Left kidney (tissue), 2 donors: ENCODE measurements around the gene COPA. TPM values are rescaled to one million over a fixed set of nuclear protein-coding genes. Genes with fewer than 3 reads are reported as not detected.
"Not testable (repeated sequence)": the region's sequence is repeated elsewhere in the genome, so short reads cannot be mapped to it uniquely, and the experiment has no call there.

Experiments
- DNase-seq: peaks from one replicate; pipeline ENCODE4 v3.0.0-alpha.2; 2013
- polyA plus RNA-seq: library from polyadenylated mRNA; unstranded; fragments of 120-200 nt; gene quantifications from one replicate; pipeline ENCODE4 v1.2.1, GENCODE V29; 2013; ENCODE audit not compliant: insufficient read length

COPA gene
- polyA plus RNA-seq, 1 donor: 177 TPM

DNA sequence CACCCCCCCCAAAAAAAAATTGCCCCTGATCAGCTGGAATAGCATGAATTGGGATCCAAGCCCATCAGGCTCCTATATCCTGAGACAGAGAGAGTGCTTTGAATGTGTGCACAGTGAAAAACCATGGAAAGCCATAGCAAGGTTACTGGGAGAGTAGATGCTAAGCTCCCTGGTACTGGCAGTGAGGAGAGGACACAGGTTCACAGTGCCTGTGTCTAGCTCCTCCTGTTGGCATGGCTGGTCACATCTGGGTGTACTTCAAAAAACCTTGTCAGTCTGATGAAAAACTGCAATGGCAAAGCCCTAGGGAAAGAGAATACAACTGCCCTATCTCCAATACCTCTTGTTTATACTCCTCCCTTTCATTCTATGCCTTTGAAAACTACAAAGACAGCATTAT is 12.9 kb downstream of the COPA start:
- no peak for DNase-seq

DNA sequence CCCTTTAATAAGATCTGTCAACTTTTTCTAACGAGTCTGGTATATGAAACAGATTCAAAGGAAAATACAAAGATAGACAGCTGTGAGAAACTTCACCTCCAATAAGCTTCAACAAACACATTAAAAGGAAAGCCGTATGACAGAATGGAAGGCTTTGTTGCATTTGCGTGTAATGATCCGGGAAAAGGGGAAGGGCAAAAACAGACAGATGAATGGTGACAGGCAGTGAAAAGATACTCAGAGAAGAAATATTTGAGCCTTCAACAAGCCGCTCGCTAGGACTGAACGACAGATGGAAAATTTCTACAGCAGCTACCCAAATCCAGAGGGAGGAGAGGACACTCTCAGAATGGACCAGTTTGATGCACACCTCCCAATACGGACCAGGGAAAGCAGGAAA is 14.9 kb downstream of the COPA start:
- no peak for DNase-seq

DNA sequence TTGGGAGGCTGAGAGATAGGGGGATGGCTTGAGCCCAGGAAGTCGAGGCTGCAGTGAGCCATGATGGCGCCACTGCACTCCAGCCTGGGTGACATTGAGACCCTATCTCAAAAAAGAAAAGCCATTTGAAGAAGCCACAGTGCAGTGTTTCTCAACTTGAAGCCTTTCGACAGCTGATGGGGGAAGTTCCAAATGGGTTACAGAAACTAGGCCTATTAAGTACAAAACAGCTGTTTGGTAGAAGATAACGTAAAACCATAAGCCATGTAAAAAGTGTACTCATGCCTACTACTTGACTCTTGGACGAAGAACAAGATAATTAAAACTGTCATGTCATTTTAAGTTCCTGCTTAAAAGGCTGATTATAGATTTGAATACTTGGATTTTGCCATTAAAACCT is 16.6 kb downstream of the COPA start:
- no peak for DNase-seq

DNA sequence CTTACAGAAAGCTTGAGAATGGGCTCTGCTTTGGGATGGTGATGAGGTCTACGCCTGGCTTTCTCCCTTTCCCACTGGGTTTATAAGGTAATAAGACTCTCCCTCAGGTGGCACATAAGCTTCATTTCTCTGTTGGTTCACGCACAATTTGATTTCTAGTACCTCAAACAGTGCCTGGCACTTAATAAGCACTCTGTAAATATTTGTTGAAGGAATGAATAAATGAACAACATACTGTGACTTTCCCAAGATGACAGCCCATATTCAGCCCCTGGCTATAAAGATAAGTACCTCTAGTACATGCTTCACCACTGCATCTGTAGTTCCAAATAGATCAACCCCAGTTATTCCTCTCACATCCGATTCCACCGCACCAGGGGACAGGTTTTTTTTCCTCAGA is 17.8 kb downstream of the COPA start:
- DNase-seq: no peak

DNA sequence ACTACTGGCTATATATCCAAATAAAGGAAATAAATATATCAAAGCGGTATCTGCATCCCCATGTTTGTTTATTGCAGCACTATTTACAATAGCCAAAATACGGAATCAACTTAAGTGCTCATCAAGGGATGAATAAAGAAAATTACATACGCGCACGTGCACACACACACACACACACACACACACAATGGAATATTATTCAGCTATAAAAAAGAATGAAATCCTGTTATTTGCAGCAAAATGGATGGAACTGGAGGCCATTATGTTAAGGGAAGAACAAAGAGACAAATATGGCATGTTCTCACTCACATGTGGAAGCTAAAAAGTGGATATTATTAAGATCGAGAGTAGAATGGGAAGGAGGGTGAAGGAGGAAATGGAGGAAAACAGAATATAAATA is 20.2 kb downstream of the COPA start:
- DNase-seq: no peak

DNA sequence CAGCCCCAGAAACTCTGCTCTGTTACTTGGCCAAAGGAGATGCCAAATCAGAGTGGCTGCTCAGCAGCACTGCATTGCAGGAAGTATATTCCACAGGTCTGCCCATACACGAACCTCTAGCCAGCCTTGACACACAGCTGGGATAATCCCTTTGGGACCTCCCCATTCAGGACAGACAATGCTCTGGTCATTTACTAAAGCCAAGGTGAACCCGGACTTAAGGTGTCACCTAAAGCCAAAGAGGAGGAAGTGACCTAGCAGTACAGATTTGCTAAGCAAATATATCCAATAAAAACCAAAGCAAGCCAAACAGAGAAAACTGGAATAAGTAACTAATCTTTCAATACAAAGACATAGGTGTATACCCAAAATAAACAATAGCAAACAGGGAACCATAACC is 27.7 kb downstream of the COPA start:
- DNase-seq: no peak

DNA sequence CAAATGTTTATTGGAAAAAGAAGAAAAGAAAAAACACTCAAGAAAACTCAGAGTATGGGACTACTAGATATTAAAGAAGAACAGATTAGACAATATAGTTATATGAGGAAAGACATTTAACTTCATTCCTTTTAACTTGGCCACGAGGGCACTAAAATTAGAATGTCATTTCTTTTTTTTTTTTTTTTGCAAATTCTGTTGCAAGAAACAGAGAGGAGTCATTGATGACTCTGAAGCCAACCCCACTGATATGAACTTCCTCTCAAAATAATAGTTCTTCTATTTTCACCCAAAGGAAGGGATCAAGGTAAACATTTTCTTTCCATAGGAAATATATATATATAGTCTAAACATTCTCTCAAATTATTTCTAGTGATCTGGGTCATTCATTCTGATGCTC is 33.5 kb downstream of the COPA start:
- no peak for DNase-seq

DNA sequence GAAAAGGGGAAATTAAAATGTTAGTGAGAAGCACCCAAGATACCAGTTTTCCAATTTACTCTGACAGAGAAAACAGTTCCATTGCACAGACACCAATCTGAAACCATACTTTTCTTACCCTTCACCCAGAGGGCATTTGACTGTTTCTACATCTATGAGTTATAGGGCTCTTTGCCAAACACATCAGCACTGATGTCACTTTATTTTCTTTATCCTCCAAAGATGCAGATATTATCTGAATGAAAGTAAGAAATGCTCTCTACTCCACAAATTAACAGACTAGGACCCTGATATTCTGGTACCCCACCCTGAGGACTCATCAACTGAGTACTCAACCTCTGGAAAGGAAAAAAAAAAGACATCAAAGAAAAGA is 33.9 kb downstream of the COPA start:
- no peak for DNase-seq

DNA sequence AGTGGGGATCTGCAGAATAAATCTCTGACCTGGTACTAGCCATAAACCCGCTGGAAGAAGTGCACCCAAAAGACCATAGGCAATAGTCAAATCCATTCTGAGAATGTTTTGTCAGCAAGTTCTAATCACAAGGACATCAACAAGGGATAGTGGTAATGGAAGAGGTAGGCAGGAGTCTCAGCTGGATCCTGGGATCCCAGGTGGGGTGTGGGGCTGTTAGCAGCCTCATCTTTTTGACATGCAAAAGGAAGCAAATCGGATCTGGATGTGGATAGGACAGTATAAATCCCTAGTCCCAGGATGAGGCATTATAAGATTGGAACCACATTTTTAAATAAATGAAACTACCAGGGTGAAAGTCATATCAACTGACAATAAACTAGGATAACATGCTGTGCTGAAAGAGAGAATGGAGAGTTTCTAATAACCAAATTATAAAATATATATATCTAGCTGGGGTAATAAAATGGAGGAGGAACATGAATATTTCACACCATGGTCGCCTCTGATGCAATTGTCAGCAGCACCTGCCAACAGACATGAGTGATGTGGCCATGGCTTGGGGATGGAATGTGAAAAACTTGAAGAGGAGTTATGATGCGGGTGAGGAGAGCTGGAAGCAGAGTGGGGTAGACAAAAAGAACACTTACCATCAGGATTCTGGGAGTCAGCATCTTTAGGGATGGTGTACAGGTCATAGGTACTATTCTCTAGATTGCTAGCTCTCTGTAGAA is 34.4 kb downstream of the COPA start:
- DNase-seq: no peak

DNA sequence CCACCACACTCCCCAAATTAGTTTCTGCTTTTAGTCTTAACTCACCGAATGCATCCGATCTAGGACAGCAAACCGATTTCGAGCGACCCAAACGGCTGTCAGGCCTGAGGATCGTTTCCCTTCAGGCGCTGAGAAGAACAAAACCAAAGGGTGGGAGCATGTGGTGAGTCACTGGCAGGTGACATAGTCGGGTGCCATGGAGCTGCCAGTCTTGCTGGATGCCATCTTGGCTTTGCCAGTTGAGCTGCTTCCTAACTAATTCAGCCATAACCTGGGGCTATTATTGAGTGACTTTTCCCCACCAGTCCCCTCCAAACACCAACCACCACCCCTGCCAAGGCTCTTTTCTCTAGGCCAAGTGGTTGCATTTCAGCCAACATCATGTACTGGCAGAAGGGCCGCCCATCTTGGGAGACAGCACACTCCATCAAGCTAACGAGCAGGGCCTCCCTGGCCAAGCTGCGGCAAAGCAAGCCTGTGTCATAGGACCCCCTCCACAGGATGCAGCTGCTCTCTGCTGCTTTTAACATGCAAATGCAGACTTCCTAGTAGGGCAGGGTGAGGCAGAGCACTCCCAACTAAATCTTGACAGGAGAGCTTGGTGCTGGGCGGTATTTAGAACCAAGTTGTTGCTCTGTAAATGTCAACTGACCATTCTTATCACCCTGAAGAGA is 35.8 kb downstream of the COPA start:
- DNase-seq: no peak

DNA sequence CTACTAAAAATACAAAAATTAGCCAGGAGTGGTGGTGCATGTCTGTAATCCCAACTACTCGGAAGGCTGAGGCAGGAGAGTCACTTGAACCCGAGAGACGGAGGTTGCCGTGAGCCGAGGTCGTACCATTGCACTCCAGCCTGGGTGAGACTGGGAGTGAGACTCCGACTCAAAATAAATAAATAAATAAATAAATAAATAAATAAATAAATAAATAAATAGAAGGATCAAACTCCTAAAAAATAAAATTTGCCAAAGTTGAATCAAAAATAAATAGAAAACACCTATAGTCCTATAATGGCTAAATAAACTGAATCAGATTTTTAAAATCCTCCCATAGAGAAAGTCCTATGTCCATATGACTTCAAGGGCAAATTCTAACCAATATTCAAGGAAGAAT is 42.9 kb downstream of the COPA start:
- no peak for DNase-seq

DNA sequence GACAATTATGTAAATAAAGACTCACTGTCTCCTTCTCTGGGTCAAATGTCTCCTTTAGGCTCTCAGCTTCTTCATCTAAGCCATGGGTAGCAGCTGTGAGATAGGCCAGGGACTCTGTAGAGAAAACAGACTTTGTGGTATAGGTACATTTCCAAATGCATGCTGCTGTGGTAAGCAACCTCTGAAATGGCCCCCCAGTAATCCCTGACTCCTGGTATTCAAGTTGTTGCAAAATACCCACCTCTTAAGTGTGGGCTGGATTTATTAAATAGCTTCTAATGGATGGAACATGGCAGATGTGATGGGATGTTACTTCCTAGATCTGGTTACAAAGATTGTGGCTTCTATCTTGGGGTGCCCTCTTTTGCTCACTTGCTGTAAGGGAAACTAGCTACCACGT is 47.0 kb downstream of the COPA start:
- no peak for DNase-seq

DNA sequence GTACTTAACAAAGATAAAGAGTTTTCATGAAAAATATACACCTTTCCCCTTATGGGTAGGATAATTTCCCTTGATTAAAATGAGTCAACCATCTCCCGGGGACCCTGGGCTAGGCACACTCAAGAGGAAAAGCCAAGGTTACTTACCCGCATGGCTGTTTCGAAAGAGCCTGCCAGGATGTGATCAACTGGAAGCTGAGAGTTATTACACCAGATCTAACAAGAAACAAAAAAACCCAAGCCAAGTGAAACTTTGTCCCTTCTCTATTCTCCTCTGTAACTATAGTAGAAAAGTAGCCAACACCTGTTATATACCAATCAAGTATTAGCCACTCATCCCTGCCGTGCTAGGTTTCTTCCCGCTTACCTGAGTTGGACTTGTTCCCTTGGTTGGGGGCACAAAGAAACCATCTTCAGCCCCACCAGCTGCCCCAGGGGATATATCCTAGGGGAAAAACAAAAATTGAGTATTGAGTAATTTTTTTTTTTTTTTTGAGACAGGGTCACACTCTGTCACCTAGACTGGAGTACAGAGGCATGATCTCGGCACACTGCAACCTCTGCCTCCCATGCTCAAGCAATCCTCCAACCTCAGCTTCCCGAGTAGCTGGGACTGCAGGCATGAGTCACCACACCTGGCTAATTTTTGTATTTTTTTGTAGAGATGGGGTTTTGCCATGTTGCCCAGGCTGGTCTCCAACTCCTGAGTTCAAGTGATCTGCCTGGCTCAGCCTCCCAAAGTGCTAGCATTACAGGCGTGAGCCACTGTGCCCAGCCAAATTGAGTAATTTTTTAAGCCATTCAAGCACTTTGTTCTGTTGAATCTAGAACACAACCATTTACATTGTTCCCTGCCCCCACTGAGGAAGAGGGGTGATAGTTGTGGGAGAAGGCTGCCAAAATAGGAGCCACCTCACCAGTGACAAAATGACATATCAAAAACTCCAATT is 49.8 kb downstream of the COPA start:
- no peak for DNase-seq

DNA sequence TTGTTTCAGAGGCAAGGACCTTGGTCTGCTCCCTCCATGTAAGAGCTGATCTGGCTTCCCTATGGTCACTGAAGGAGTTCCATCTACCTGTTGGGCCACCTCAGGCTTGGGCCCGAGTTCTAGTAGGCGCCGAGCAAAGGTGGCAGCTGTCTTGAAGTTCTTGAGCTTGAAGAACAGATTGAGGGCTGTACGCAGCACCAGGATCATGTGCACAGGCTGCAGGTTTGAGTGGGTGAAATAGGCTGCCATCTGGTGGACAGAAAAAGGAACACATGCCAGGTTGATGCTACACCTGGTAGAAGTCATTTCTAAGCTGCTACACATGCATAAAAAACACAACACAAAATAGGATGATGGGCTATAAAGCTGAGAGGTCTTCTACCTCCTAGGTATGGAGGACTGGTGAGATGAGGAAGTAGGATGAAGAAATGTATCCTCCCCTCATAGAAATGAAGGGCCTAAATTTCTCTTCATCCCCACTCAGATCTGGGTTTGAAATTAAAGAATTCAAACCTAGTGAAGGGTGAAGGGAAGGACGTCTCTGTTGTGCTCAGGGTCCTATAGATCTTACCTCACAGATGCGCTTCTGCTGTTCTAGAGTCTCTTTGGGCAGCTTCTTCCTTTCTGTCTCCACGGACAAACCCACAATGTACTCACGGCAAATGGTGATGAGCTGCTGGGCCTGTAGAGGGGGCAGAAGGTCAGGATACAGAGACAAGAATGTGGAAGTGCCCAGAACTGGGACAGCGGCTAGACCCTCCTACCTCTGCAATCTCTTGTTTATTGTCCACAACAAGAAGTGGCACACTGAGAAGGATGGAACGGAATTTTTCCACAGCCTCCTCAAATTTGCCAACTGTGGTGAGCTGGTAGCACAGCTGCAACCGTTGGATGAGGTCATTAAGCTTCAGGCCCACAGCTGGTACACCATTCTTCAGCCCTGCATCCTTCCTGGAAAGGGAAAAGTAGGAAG is 51.5 kb downstream of the COPA start:
- peak; percentile 67 for DNase-seq

DNA sequence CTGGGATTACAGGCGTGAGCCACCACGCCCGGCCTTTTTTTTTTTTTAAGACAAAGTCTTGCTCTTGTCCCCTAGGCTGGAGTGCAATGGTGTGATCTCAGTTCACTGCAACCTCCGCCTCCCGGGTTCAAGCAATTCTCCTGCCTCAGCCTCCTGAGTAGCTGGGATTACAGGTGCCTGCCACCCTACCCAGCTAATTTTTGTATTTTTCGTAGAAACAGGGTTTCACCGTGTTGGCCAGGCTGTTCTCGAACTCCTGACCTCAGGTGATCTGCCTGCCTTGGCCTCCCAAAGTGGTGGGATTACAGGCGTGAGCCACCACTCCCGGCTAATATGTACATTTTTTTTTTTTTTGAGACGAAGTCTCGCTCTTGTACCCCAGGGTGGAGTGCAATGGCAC is 55.3 kb downstream of the COPA start:
- DNase-seq: not testable (repeated sequence)

DNA sequence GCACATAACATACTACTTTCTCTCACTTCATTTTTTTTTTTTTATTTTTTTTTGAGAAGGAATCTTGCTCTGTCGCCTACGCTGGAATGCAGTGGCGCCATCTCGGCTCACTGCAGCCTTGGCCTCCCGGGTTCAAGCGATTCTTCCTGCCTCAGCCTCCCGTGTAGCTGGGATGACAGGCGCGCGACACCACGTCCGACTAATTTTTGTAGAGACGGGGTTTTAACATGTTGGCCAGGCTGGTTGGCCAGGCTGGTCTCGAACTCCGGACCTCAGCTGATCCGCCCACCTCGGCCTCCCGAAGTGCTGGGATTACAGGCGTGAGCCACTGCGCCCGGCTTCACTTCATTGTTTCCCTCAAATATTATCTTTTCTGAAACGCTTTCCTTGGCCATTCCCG is 57.5 kb downstream of the COPA start:
- no peak for DNase-seq

DNA sequence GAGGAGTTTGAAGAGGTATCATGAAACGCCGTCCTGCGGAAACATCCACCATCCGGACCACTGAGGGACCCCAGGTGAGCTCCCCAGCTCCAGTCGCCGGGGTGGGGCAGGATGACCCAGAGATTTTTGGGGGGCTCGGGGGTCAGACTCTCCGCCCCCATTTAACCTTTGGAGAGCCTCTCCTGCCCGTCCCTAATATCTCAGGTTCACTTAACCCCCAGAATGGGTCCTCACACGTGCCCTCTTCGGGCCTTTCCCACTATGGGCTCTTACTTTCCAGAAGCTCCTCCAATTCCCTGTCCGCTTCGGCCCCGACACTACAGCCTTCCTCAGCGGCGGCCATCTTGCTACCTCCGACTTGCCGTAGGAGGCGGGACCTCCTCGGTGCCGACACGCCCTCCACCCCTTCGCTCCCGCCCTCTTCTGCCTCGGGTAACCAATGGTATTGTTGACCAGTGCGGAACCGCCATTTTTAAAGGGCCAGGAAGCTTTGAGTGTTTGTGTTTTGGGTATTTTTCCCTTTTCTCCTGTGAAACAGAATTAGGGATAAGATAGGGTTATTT is 58.2 kb downstream of the COPA start, which contains the start of gene PEX19:
PEX19 (minus strand) TSS at position 352 of the 563 bp plus-strand sequence; CDS start at position 343, 9 bp downstream.
- peak; percentile 90 for DNase-seq

DNA sequence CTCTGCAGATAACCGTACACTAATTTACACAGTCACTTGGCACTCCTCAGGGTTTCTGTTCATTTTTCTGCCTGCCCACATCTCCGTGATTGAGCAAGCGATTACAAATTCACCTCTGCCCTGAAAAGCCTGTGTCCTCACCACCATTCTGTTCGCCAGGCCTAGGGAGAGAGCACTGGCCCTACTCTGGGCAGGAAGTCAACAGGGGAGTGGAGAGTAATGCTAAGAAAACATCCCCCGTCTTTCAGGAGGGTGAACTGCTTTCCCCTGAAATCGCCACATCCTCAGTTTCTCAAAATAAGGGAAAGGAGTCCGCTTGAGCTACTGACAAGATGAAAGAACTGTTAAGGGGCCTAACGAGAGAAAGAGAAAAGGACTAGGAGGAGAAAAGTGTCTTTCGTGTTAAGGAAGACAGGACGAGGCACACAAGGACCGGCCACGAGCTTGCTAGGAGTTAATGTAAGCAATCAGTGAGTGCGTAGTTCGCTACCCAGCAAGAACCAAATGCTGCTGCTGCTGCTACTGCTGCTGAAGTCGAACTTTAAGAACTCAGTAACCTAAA is 58.7 kb downstream of the COPA start:
- DNase-seq: peak; percentile 19

DNA sequence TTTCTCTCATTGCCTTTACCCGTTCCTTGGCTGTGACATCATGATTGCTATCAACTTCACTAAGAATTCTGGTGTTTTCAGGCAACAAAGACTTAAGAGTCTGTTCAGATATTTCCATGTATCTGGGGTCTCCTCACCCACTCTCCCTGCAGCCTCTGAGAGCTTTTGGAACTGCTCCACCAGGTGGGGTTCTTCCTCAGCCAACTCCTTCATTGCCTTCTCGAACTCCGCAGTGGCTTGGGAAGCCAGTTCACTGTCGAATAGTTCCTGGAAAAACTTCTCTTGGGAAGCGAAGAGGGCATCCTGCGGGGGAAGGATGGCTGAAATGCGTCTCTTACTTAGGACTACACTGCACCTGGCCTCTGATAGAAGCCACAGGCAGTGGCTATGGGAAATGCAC is 60.2 kb downstream of the COPA start:
- no peak for DNase-seq

DNA sequence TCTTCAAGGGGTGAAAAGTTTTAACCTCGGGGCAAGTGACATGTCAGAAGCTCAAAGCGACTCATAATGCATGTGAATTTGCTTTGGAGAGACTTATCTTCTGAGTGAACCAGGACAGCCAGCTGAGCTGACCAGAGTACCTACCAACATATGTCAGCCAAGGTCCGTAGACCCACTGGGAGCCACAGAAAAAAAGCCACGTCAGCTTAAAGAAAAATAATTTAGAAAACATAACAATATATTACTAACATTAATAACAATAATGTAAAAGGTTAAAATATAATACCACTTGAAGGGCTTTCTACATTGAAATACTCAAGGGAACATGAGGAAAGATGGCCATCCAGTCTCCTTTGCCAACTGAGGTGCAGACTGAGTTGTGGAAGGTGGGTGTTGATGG is 65.1 kb downstream of the COPA start:
- DNase-seq: no peak

DNA sequence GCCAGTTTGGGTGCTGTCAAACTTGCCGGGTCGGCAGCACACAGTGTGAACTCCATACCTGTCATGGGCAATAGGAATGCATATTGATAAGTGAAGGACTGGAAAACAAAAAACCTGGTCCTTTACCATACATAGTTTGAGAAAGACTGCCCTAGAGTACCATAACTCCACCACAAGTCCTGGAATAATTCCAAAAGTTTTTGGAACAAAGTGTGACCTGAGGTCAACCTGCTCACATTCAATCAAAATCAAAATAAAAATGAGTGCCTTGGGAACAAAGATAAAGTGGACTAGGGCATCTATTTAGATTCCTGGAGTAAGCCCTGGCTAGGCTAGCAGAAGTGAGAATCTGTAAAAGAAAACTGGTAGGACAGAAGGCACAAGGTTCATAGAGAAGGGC is 65.7 kb downstream of the COPA start:
- DNase-seq: no peak
